Neural progenitor cell (in vitro differentiated cells): ENCODE measurements around the gene ANKS4B. TPM values are rescaled to one million over a fixed set of nuclear protein-coding genes. Genes with fewer than 3 reads are reported as not detected.
"Not testable (repeated sequence)": the region's sequence is repeated elsewhere in the genome, so short reads cannot be mapped to it uniquely, and the experiment has no call there.

Experiments used
- DNase-seq: peaks from one replicate; pipeline ENCODE4 v3.0.0-alpha.2; 2016; ENCODE audit warnings: low spot score
- H2AFZ ChIP-seq: fragments of 200-600 bp; sonication (generic); replicated peaks from 2 replicates; pipeline ENCODE4 v1.6.1; 2016; ENCODE audit warnings: antibody characterized with exemption
- H3F3A ChIP-seq: fragments of 200-600 bp; sonication (generic); 2 replicates; pipeline ENCODE4 v1.6.1; 2016; ENCODE audit warnings: antibody characterized with exemption, low read depth
- H3K27ac ChIP-seq: fragments of 200-600 bp; sonication (generic); 2 replicates; pipeline ENCODE4 v1.5.1; 2016; ENCODE audit warnings: mild to moderate bottlenecking
- H3K27me3 ChIP-seq: fragments of 200-600 bp; sonication (generic); 2 replicates; pipeline ENCODE4 v1.6.1; 2016; ENCODE audit warnings: mild to moderate bottlenecking, moderate library complexity
- H3K36me3 ChIP-seq: fragments of 200-600 bp; sonication (generic); 2 replicates; pipeline ENCODE4 v1.5.1; 2016
- H3K4me1 ChIP-seq: fragments of 200-600 bp; sonication (generic); 2 replicates; pipeline ENCODE4 v1.6.1; 2016; ENCODE audit warnings: mixed run types
- H3K4me2 ChIP-seq: fragments of 200-600 bp; sonication (generic); 2 replicates; pipeline ENCODE4 v1.6.1; 2016
- H3K4me3 ChIP-seq: fragments of 200-600 bp; sonication (generic); 2 replicates; pipeline ENCODE4 v1.5.1; 2016
- H3K79me2 ChIP-seq: fragments of 200-600 bp; sonication (generic); 2 replicates; pipeline ENCODE4 v1.6.1; 2016; ENCODE audit warnings: low read depth
- H3K9ac ChIP-seq: fragments of 200-600 bp; sonication (generic); 2 replicates; pipeline ENCODE4 v1.6.1; 2016
- H3K9me3 ChIP-seq: fragments of 200-600 bp; sonication (generic); 2 replicates; pipeline ENCODE4 v1.5.1; 2016; ENCODE audit warnings: low read depth
- H4K20me1 ChIP-seq: fragments of 200-600 bp; sonication (generic); 2 replicates; pipeline ENCODE4 v1.6.1; 2016; ENCODE audit warnings: low read depth
- H3K27ac Mint-ChIP-seq: 3 replicates; pipeline ENCODE4 v1.8.0; 2021; ENCODE audit warnings: mixed read lengths
- H3K27me3 Mint-ChIP-seq: 2 replicates; pipeline ENCODE4 v1.8.0; 2022; ENCODE audit warnings: low read depth, mild to moderate bottlenecking, inconsistent platforms, moderate library complexity, mixed read lengths; ENCODE audit not compliant: insufficient read depth
- H3K36me3 Mint-ChIP-seq: 3 replicates; pipeline ENCODE4 v1.8.0; 2021; ENCODE audit warnings: mixed read lengths
- H3K4me1 Mint-ChIP-seq: 3 replicates; pipeline ENCODE4 v1.8.0; 2021; ENCODE audit warnings: mixed read lengths
- H3K4me3 Mint-ChIP-seq: 3 replicates; pipeline ENCODE4 v1.8.0; 2021; ENCODE audit warnings: mild to moderate bottlenecking, moderate library complexity, mixed read lengths
- H3K9me3 Mint-ChIP-seq: 3 replicates; pipeline ENCODE4 v1.8.0; 2020; ENCODE audit warnings: mixed read lengths
- EZH2 ChIP-seq: fragments of 200-600 bp; sonication (generic); IDR thresholded peaks from 2 replicates; pipeline ENCODE4 v1.6.1; 2017; ENCODE audit warnings: antibody characterized with exemption, mild to moderate bottlenecking, moderate library complexity
- EZH2phosphoT487 ChIP-seq: fragments of 200-600 bp; sonication (generic); IDR thresholded peaks from 2 replicates; pipeline ENCODE4 v1.6.1; 2017; ENCODE audit warnings: antibody characterized with exemption
- total RNA-seq: library from RNA; depleted of rRNA; stranded (reverse); fragments of >200 nt; gene quantifications from 2 replicates; pipeline ENCODE4 v1.2.3, GENCODE V29; 2015; ENCODE audit warnings: low replicate concordance
- TF ChIP-seq, protein P1 (sequence below): fragments of 200-600 bp; sonication (generic); IDR thresholded peaks from 2 replicates; pipeline ENCODE4 v1.5.1; 2017; ENCODE audit warnings: antibody characterized with exemption, mild to moderate bottlenecking

ANKS4B gene
- total RNA-seq, 1 donor from 2014 or later, result not detected

- Mint-ChIP-seq H3K4me3 (no peak overlapping the region), H3K36me3 (no peaks in the 10 kb centered on the region), H3K27ac (no peak overlapping the region), H3K27me3 (no peaks in the 10 kb centered on the region), H3K4me1 (peaks cover 3% of the 10 kb centered on the region), H3K9me3 (no peaks in the 10 kb centered on the region)
- no peak overlapping the region for H2AFZ ChIP-seq
- H3K9ac ChIP-seq, result no peak overlapping the region
- H3K4me2 ChIP-seq, result no peak overlapping the region
- H4K20me1 ChIP-seq, result no peaks in the 10 kb centered on the region
- no peaks in the 10 kb centered on the region for H3K79me2 ChIP-seq
- H3K27ac ChIP-seq, result no peak overlapping the region
- H3F3A ChIP-seq, result no peaks in the 10 kb centered on the region
- H3K27me3 ChIP-seq, result peaks cover 4% of the 10 kb centered on the region
- TF ChIP-seq, protein P1, sequence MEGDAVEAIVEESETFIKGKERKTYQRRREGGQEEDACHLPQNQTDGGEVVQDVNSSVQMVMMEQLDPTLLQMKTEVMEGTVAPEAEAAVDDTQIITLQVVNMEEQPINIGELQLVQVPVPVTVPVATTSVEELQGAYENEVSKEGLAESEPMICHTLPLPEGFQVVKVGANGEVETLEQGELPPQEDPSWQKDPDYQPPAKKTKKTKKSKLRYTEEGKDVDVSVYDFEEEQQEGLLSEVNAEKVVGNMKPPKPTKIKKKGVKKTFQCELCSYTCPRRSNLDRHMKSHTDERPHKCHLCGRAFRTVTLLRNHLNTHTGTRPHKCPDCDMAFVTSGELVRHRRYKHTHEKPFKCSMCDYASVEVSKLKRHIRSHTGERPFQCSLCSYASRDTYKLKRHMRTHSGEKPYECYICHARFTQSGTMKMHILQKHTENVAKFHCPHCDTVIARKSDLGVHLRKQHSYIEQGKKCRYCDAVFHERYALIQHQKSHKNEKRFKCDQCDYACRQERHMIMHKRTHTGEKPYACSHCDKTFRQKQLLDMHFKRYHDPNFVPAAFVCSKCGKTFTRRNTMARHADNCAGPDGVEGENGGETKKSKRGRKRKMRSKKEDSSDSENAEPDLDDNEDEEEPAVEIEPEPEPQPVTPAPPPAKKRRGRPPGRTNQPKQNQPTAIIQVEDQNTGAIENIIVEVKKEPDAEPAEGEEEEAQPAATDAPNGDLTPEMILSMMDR, result no peak
- no peak for TF ChIP-seq EZH2
- no peak for TF ChIP-seq EZH2phosphoT487
- no peaks in the 10 kb centered on the region for H3K36me3 ChIP-seq
- no peak for DNase-seq
- H3K9me3 ChIP-seq, result no peaks in the 10 kb centered on the region
- H3K4me1 ChIP-seq, result no peaks in the 10 kb centered on the region
- H3K4me3 ChIP-seq, result no peak overlapping the region
Measured at GRCh38 chr16:21194771-21195301, 38.7 kb upstream of the ANKS4B start.

- not testable (repeated sequence) for H2AFZ ChIP-seq, H3K27ac Mint-ChIP-seq, H3K36me3 Mint-ChIP-seq, H3K4me3 ChIP-seq, H3F3A ChIP-seq, H3K9me3 ChIP-seq, H3K4me2 ChIP-seq, H3K27me3 Mint-ChIP-seq, H3K36me3 ChIP-seq, DNase-seq, H3K27ac ChIP-seq, H3K4me1 ChIP-seq, H3K9me3 Mint-ChIP-seq, H3K79me2 ChIP-seq, H3K9ac ChIP-seq, H4K20me1 ChIP-seq, H3K4me3 Mint-ChIP-seq, H3K27me3 ChIP-seq, H3K4me1 Mint-ChIP-seq
Measured at GRCh38 chr16:21195330-21195729, 38.2 kb upstream of the ANKS4B start.

DNA sequence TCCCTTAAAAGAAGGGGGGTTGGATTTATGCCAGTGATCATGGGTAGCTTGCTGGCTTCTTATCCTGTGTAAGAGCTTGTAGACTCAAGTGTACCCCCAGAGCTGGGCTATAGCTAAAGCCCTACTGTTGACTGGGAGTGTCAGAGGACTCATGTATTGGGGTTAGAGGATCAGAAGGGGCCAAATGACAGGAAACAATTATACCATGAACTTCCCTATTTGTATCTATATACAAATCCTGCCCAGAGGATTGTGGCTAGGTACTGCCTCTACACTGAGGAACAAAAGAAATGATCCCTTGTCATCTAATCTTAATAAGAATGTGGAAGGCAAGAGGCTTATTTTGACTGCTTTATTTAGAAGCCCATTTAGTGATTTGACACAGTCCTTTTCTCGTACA, 36.4 kb upstream of the ANKS4B start:
- DNase-seq, result no peak
- no peaks in the 10 kb centered on the region for H3K9me3 Mint-ChIP-seq
- Histone ChIP-seq H3K4me1 (no peaks in the 10 kb centered on the region), H3K9me3 (no peaks in the 10 kb centered on the region), H3K27ac (no peak overlapping the region), H4K20me1 (no peaks in the 10 kb centered on the region), H3K79me2 (no peaks in the 10 kb centered on the region), H2AFZ (no peak overlapping the region), H3K36me3 (no peaks in the 10 kb centered on the region), H3K4me2 (no peak overlapping the region), H3K27me3 (no peaks in the 10 kb centered on the region), H3K4me3 (no peak overlapping the region), H3K9ac (no peak overlapping the region), H3F3A (no peaks in the 10 kb centered on the region)
- H3K36me3 Mint-ChIP-seq, result no peaks in the 10 kb centered on the region
- peaks cover 3% of the 10 kb centered on the region for H3K4me1 Mint-ChIP-seq
- H3K27me3 Mint-ChIP-seq, result no peaks in the 10 kb centered on the region
- no peak overlapping the region for H3K4me3 Mint-ChIP-seq
- no peak for TF ChIP-seq EZH2phosphoT487
- TF ChIP-seq, protein P1, result no peak
- no peak for TF ChIP-seq EZH2
- H3K27ac Mint-ChIP-seq, result no peak overlapping the region

DNA sequence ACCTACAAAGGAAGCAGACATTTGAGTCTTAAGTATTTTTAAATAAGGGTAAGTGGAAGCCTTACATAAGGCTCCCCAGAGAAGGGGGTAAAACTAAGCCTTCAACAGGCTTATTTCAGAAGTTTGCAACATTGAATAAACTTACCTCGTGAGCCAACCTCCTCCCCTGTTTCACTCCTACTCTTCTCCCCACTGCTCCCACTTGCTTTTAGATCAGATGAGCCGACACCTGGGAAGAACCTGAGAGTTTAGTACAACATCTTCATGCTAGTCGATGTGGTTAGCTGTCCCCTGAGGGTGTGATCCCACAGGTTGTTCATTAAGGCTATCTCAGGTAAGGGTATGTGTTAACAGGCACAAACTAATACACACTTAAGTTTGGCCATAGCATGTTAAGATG, 35.9 kb upstream of the ANKS4B start:
- Histone ChIP-seq H2AFZ (no peak overlapping the region), H3K36me3 (no peaks in the 10 kb centered on the region), H3K9me3 (no peaks in the 10 kb centered on the region), H3K27me3 (no peaks in the 10 kb centered on the region), H3K9ac (no peak overlapping the region), H3K79me2 (no peaks in the 10 kb centered on the region), H3K4me3 (no peak overlapping the region), H3K4me1 (no peaks in the 10 kb centered on the region), H4K20me1 (no peaks in the 10 kb centered on the region), H3K4me2 (no peak overlapping the region), H3F3A (no peaks in the 10 kb centered on the region), H3K27ac (no peak overlapping the region)
- DNase-seq, result no peak
- H3K9me3 Mint-ChIP-seq, result no peaks in the 10 kb centered on the region
- peaks cover 3% of the 10 kb centered on the region for H3K4me1 Mint-ChIP-seq
- TF ChIP-seq EZH2phosphoT487, result no peak
- no peak for TF ChIP-seq EZH2
- TF ChIP-seq, protein P1, result no peak
- H3K27ac Mint-ChIP-seq, result no peak overlapping the region
- no peaks in the 10 kb centered on the region for H3K36me3 Mint-ChIP-seq
- no peaks in the 10 kb centered on the region for H3K27me3 Mint-ChIP-seq
- no peak overlapping the region for H3K4me3 Mint-ChIP-seq
